Calu3 (cell line): ENCODE data around the gene CRTAC1. TPM values are rescaled to one million over a fixed set of nuclear protein-coding genes. Genes with fewer than 3 reads are reported as not detected.

Experiments
- Bru-seq: library from RNA; stranded (reverse); fragments of 400-500 nt; gene quantifications from one replicate; lab custom pipeline; 2021; lab: Mats Ljungman, UMichigan
- BruChase-seq, 2 experiments: library from RNA; stranded (reverse); fragments of 400-500 nt; gene quantifications; one replicate each; lab custom pipeline; 2021; lab: Mats Ljungman, UMichigan
- BruUV-seq: library from RNA; stranded (reverse); fragments of 400-500 nt; replicated peaks from 2 replicates; lab custom pipeline; 2021; lab: Mats Ljungman, UMichigan
- CTCF ChIA-PET: fragments of 300-600 bp; sonication (Branson Sonifier 250); formaldehyde crosslinking; loops from one replicate; lab custom pipeline; 2022; ENCODE audit warnings: antibody characterized with exemption; lab: Charles Lee
- DNase-seq: peaks from one replicate; pipeline ENCODE4 v3.0.0; 2022
- H3K27ac Mint-ChIP-seq: one replicate; pipeline ENCODE4 v1.8.0; 2022; ENCODE audit warnings: mixed read lengths; ENCODE audit not compliant: unreplicated experiment
- H3K27me3 Mint-ChIP-seq: one replicate; pipeline ENCODE4 v1.8.0; 2022; ENCODE audit warnings: mixed read lengths; ENCODE audit not compliant: unreplicated experiment
- H3K36me3 Mint-ChIP-seq: one replicate; pipeline ENCODE4 v1.8.0; 2022; ENCODE audit warnings: mild to moderate bottlenecking, moderate library complexity, mixed read lengths; ENCODE audit not compliant: insufficient read depth, unreplicated experiment
- H3K4me1 Mint-ChIP-seq: one replicate; pipeline ENCODE4 v1.8.0; 2022; ENCODE audit warnings: mild to moderate bottlenecking, low read depth, mixed read lengths; ENCODE audit not compliant: unreplicated experiment
- H3K4me3 Mint-ChIP-seq: one replicate; pipeline ENCODE4 v1.8.0; 2022; ENCODE audit warnings: mild to moderate bottlenecking, low read depth, moderate library complexity, mixed read lengths; ENCODE audit not compliant: unreplicated experiment
- H3K9me3 Mint-ChIP-seq: one replicate; pipeline ENCODE4 v1.8.0; 2022; ENCODE audit warnings: low read depth, mixed read lengths; ENCODE audit not compliant: unreplicated experiment
- intact Hi-C: fragments of 100-400 bp; cut with micrococcal nuclease; formaldehyde crosslinking; loops from one replicate; pipeline ENCODE4 v1.10.0; 2022; ENCODE audit not compliant: unreplicated experiment
- long read RNA-seq: library from polyadenylated mRNA; stranded (forward); transcript quantifications from one replicate; pipeline ENCODE4 v2.0.0, GENCODE V29; 2022
- total RNA-seq: library from RNA; stranded (reverse); gene quantifications from 2 replicates; pipeline ENCODE4 v1.2.3, GENCODE V29; 2022
- TF ChIP-seq, protein P1 (sequence below): fragments of 200-600 bp; IDR thresholded peaks from one replicate; pipeline ENCODE4 v1.8.0; 2022; ENCODE audit warnings: antibody characterized with exemption; ENCODE audit not compliant: unreplicated experiment

CRTAC1 gene
- total RNA-seq = not detected in 2 replicates
- Bru-seq, nascent RNA = percentile 1 among the genes with signal in this experiment
- BruChase-seq, experiment 1, labeled RNA remaining after a 6-hour chase = percentile 0 among the genes with signal in this experiment
- not detected for BruChase-seq, experiment 2, labeled RNA remaining after a 2-hour chase
- long read RNA-seq = 0 reads

DNA sequence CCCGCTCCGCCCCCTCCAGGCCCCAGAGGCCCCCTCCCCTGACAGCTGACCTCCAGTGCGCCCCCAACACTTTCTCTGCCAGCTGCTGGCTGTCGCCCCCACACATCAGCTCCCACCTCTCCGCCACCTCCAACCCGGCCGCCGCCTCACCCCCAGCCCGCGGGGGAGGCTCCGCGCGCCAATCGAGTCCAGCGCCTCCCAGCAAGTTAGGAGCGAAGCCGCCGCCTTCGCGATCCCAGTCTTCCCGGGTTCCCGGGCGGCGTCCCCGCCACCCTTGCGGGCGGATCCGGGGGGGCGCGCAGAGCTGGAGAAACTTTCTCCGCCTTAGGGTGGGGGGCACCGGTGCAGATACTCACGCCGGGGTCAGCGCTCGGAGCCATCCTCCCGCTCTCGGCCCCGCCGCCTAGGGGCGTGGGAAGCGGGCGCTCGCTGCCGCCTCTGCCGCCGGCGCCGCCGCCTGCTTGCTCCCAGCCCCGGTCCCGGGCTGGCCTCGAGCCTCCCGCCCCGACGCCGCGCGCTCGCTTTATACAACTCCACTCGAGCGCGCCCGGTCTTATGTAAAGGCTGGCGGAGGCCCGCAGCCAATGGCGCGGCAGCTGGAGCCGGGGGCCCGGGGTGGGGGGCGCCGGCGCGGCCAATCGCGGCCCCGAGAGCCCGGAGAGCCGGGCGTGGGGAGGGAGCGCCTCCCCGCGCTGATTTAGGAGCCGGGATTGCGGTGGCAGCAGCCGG is at the start of gene CRTAC1:
Gene CRTAC1 (minus strand): TSS at position 529 of the 729 bp plus-strand sequence. CDS start 149 bp downstream, at position 380.
- H3K9me3 Mint-ChIP-seq = no peaks in the 10 kb centered on the region
- no TSS peak for BruUV-seq
- peaks cover 73% of the 10 kb centered on the region for H3K27me3 Mint-ChIP-seq
- TF ChIP-seq, protein P1, sequence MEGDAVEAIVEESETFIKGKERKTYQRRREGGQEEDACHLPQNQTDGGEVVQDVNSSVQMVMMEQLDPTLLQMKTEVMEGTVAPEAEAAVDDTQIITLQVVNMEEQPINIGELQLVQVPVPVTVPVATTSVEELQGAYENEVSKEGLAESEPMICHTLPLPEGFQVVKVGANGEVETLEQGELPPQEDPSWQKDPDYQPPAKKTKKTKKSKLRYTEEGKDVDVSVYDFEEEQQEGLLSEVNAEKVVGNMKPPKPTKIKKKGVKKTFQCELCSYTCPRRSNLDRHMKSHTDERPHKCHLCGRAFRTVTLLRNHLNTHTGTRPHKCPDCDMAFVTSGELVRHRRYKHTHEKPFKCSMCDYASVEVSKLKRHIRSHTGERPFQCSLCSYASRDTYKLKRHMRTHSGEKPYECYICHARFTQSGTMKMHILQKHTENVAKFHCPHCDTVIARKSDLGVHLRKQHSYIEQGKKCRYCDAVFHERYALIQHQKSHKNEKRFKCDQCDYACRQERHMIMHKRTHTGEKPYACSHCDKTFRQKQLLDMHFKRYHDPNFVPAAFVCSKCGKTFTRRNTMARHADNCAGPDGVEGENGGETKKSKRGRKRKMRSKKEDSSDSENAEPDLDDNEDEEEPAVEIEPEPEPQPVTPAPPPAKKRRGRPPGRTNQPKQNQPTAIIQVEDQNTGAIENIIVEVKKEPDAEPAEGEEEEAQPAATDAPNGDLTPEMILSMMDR = no peak
- peak within 1 kb of the TSS; percentile 19 for H3K4me3 Mint-ChIP-seq
- no peak for DNase-seq
- CTCF ChIA-PET = no interaction called here
- no peaks in the 10 kb centered on the region for H3K4me1 Mint-ChIP-seq
- intact Hi-C loops = no loop called here
- H3K36me3 Mint-ChIP-seq = no peaks in the 10 kb centered on the region
- no peak within 1 kb of the TSS for H3K27ac Mint-ChIP-seq

DNA sequence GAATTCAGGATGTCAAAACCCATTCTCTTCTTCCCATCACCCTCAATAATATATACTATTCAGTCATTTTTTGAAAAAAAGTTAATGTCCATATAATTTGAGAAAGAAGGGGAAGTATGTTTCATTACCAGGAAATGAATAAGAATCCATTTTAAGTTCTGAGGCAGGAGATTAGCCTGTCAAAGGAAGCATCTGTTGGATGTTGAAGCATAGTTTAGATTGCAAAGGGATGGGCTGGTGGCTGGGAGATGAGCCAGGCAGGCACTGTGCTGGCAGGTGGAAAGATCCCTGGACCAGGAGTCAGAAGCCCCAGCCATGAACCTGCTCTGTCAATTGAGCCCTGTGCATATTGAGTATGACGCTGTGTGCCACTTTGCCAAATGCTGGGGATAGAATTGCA is 48.4 kb upstream of the CRTAC1 start:
- DNase-seq = no peak
- Mint-ChIP-seq H3K9me3 (no peaks in the 10 kb centered on the region), H3K4me1 (no peaks in the 10 kb centered on the region), H3K4me3 (no peak overlapping the region), H3K27ac (no peak overlapping the region), H3K27me3 (peaks cover 88% of the 10 kb centered on the region), H3K36me3 (no peaks in the 10 kb centered on the region)
- TF ChIP-seq, protein P1 = no peak
- CTCF ChIA-PET = no interaction called here
- intact Hi-C loops = no loop called here
- BruUV-seq = no TSS peak

DNA sequence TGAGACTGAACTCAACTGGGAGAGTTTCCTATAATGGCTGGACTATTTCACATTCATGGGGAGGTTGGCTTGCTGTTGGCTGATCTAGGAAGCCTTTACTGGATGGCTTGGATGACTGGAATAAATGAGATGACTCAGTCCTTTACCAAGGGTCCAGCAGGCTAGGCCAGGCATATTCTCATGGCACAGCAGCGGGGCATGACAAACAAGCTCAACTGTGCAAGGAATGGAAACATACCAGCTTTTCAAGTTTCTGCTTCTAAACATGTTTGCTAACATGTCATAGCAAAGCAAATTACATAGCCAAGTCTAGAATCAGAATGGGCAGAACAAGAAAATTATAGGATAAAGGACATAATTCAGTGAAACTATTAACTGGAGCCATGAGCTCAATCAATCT is 46.8 kb upstream of the CRTAC1 start:
- H3K4me3 Mint-ChIP-seq = no peak overlapping the region
- CTCF ChIA-PET = no interaction called here
- DNase-seq = no peak
- peaks cover 88% of the 10 kb centered on the region for H3K27me3 Mint-ChIP-seq
- no peaks in the 10 kb centered on the region for H3K9me3 Mint-ChIP-seq
- no peaks in the 10 kb centered on the region for H3K4me1 Mint-ChIP-seq
- intact Hi-C loops = no loop called here
- H3K27ac Mint-ChIP-seq = no peak overlapping the region
- H3K36me3 Mint-ChIP-seq = no peaks in the 10 kb centered on the region
- TF ChIP-seq, protein P1 = no peak
- BruUV-seq = no TSS peak

GRCh38 chr10:98076086-98076485 is 45.7 kb upstream of the CRTAC1 start:
- BruUV-seq = no TSS peak
- CTCF ChIA-PET = no interaction called here
- peaks cover 86% of the 10 kb centered on the region for H3K27me3 Mint-ChIP-seq
- intact Hi-C loops = no loop called here
- no peaks in the 10 kb centered on the region for H3K9me3 Mint-ChIP-seq
- H3K4me1 Mint-ChIP-seq = no peaks in the 10 kb centered on the region
- no peaks in the 10 kb centered on the region for H3K36me3 Mint-ChIP-seq
- no peak overlapping the region for H3K27ac Mint-ChIP-seq
- DNase-seq = no peak
- TF ChIP-seq, protein P1 = no peak
- no peak overlapping the region for H3K4me3 Mint-ChIP-seq
